GM21447 (cell line): ENCODE data around the gene ABCC4.
"Not testable (repeated sequence)": the region's sequence is repeated elsewhere in the genome, so short reads cannot be mapped to it uniquely, and the experiment has no call there.

Experiments used
- ATAC-seq: cut with Tn5 transposase; IDR thresholded peaks from one replicate; pipeline ENCODE4 v1.9.1; 2021; ENCODE audit not compliant: unreplicated experiment

ABCC4 gene

DNA sequence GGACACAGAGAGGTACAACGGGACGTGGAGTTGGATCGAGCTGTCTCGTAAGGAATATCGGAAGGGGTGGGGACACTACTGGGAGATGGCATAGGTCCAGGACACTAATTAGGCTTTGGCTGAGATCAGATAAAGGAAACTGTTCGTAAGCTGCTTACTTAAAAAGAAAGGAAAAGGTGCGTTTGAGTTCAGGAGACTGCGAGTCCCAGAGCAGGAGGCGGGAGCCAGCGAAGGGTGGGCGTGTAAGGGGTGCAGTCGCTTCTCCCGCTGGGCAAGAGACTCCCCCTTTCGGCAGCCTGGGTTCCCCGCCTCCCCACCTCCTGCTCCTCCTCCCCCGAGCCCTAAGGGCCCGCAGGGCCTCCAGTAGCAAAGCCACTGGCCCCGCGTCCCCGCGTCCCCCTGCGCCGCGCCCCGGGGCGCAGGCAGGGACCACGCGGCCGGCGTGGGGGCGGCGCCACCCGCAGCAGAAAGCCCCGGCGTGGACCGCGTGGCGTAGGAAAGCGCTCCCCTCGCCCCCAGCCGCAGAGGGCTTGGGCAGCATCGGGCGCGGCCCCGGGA lies 547 bp downstream of the ABCC4 start:
- ATAC-seq, result peak; percentile 50

DNA sequence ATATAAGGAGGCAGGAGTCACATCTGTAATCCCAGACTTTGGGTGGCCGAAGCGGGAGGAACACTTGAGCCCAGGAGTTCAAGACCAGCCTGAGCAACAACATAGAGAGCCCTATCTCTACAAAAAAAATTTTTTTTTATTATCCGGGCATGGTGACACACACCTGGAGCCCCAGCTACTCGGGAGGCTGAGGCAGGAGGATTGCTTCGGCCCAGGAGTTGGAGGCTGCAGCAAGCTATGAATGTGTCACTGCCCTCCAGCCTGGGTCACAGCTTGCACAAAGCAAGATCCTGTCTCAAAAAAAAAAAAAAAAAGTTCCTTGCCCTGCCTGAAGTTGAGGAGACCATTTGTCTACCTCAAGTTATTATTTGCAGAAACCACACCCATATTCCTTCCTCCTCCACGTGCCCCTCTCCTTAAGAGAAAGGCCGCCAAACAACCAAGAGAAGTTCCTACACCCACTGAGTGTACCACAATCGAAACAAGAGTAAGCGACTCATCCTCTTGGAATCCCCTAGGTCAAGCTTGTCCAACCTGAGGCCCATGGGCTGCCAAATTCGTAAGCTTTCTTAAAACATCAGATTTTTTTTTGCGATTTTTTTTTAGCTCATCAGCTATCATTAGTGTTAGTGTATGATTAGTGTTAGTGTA lies 2.2 kb downstream of the ABCC4 start:
- no peak for ATAC-seq

GRCh38 chr13:95298169-95298965 lies 2.9 kb downstream of the ABCC4 start:
- no peak for ATAC-seq

- ATAC-seq, result no peak
These were observed 4.8 kb downstream of the ABCC4 start for GRCh38 chr13:95296326-95296925.

GRCh38 chr13:95295026-95295425 lies 6.2 kb downstream of the ABCC4 start:
- ATAC-seq, result no peak

DNA sequence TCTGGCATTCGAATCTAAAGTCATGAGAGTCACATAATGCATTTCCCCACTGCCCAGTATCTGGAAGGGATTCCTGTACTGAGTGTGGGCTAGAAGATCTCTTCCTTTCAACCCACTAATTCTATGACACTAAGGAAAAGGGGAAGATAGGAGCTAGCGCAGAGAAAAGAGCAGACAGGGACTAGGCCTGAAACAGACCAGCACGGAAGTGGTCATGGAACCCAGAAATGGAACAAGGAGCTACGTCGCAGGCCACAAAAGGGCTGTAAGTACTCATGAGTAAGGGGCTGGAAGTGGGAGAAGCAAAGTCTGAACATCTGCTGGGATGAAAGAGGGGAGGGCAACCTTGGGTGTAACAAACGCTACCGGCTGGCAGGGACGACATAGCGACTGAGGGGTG lies 8.6 kb downstream of the ABCC4 start:
- no peak for ATAC-seq

- not testable (repeated sequence) for ATAC-seq
These were observed 11.3 kb downstream of the ABCC4 start for GRCh38 chr13:95289901-95290300.

DNA sequence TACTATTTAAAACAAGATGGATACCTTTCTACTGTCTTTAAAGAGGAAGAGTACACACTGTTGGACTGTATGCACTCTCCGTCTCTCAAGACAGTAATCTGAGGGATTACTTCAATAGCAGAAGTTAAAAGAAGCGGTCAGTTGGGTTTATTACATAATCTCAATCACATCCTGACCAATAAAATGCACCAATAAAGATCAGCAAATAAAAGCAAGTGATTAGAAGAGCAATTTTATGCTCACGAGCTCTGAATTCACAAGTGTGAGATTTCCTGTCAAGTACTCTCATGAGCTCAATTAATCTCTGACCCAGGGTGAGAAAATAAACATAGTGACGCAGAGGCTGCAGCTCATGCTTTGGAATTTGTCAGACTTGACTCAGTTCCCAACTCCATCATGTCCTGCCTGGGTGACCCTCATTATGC lies 12.2 kb downstream of the ABCC4 start:
- no peak for ATAC-seq

- no peak for ATAC-seq
These were observed 16.8 kb downstream of the ABCC4 start for GRCh38 chr13:95284436-95284835.

DNA sequence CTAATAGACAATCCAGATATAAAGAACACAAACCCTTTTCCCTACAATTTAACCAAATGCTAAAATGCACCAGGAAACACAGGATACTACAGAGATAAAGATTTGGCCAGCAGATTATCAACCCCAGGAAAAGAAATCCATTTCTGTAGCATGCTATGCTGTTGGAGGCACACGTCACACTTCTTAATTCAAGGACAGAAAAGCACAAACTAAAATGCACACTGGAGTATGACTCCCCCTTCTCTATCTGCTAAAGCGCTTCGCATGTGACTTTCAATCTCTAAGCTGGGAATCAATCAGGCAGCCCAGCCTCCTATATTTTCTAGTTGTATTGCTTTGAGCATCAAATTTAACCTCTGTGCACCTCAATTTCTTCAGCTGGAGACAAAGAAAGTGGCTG lies 22.2 kb downstream of the ABCC4 start:
- ATAC-seq, result no peak

- ATAC-seq, result no peak
These were observed 25.2 kb downstream of the ABCC4 start for GRCh38 chr13:95276037-95276505.

DNA sequence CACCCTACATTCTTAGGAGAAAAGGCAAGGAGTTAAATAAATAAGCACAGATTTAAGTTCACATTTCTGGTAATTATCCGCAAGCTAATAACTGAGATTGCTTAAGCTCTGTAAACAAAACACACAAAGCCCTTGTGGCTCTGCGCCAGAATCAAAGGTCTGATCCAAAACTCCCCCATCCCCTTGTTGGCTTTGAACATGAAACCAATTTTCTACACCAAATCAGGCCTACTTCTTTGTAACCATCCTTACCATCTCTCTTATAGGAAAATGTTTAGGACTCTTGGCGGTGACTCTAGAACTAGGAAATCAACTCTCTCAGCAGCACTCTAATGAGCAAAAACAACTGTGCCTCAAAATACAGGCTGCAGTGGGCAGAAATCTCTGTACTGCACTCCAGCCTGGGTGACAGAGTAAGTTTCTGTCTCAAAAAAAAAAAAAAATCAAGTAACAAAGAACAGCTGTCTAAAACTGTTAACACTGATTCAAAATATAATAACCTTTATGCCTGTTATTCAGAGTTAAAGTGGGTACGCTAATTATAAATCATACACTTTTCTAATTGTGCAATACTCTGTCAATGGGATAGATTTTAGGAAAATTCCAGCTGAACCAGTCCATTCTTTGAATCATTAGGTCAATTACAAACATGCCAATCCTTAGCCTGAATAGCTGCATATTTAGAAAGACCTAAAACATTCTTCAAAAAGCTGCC lies 25.8 kb downstream of the ABCC4 start:
- no peak for ATAC-seq

DNA sequence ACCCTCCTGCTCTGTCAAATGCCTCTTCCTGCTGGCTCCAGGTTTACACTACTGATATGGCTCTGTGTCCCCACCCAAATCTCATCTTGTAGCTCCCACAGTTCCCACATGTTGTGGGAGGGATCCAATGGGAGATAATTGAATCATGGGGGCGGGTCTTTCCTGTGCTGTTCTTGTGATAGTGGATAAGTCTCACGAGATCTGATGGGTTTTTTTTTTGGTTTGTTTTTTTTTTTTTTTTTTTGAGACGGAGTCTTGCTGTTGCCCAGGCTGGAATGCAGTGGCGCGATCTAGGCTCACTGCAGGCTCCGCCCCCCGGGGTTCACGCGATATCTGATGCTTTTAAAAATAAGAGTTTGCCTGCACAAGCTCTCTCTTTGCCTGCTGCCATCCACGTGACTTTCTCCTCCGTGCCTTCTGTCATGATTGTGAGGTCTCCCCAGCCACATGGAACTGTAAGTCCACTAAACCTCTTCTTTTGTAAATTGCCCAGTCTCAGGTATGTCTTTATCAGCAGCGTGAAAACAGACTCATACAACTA lies 27.6 kb downstream of the ABCC4 start:
- not testable (repeated sequence) for ATAC-seq

GRCh38 chr13:95272076-95272475 lies 29.2 kb downstream of the ABCC4 start:
- not testable (repeated sequence) for ATAC-seq

- ATAC-seq, result no peak
These were observed 31.5 kb downstream of the ABCC4 start for GRCh38 chr13:95269756-95270155.

DNA sequence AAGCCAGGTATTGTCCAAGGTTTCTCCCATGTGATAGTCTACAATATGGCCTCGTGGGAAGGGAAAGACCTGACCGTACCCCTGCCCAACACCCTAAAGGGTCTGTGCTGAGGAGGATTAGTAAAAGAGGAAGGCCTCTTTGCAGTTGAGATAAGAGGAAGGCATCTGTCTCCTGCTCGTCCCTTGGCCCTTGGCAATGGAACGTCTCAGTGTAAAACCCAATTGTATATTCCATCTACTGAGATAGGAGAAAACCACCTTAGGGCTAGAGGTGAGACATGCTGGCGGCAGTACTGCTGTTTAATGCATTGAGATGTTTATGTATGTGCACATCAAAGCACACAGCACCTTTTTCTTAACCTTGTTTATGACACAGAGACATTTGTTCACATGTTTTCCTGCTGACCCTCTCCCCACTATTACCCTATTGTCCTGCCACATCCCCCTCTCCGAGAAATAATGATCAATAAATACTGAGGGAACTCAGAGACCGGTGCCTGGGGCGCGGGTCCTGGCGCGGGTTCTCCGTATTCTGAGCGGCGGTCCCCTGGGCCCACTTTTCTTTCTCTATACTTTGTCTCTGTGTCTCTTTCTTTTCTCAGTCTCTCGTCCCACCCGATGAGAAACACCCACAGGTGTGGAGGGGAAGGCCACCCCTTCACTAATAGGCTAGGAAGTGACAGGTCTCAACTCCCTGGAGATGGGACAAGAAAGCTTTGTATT lies 32.7 kb downstream of the ABCC4 start:
- not testable (repeated sequence) for ATAC-seq

- no peak for ATAC-seq
These were observed 33.4 kb downstream of the ABCC4 start for GRCh38 chr13:95267662-95268342.

- no peak for ATAC-seq
These were observed 37.0 kb downstream of the ABCC4 start for GRCh38 chr13:95264225-95264624.

- ATAC-seq, result no peak
These were observed 38.3 kb downstream of the ABCC4 start for GRCh38 chr13:95262837-95263384.
